Limb (tissue), 2 donors: Measurements from ENCODE around the gene DDAH1.
"Not testable (repeated sequence)": the region's sequence is repeated elsewhere in the genome, so short reads cannot be mapped to it uniquely, and the experiment has no call there.

ENCODE experiments used
- DNase-seq, 2 donors: peaks; one replicate each; pipeline ENCODE4 v3.0.0-alpha.2; 2016; ENCODE audit errors: extremely low spot score in 2 of 2

The DDAH1 gene

GRCh38 chr1:85359874-85360721 lies 104.9 kb downstream of the DDAH1 start:
- no peak for DNase-seq

- no peak for DNase-seq
Measured at GRCh38 chr1:85358702-85359438, 106.1 kb downstream of the DDAH1 start.

DNA sequence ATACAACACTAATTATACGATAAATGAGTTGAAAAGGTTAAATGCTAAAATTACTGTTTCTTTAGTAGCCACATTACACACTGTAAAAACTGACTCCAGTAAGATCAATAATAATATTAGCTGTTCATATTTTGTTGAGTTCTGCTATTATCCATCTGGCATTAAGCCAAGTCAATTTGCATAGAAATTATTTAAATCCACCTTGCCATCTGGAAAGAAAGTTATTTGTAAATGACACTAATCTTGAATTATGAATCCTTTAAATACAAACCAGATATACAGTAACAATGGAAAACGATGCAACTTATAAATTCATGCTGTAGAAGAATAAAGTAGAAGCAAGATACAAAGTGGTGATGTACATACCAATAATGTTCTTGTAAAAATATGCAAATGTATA lies 107.1 kb downstream of the DDAH1 start:
- no peak for DNase-seq

- DNase-seq, result no peak
Measured at GRCh38 chr1:85356130-85356529, 108.8 kb downstream of the DDAH1 start.

- no peak for DNase-seq
Measured at GRCh38 chr1:85352055-85352454, 112.9 kb downstream of the DDAH1 start.

DNA sequence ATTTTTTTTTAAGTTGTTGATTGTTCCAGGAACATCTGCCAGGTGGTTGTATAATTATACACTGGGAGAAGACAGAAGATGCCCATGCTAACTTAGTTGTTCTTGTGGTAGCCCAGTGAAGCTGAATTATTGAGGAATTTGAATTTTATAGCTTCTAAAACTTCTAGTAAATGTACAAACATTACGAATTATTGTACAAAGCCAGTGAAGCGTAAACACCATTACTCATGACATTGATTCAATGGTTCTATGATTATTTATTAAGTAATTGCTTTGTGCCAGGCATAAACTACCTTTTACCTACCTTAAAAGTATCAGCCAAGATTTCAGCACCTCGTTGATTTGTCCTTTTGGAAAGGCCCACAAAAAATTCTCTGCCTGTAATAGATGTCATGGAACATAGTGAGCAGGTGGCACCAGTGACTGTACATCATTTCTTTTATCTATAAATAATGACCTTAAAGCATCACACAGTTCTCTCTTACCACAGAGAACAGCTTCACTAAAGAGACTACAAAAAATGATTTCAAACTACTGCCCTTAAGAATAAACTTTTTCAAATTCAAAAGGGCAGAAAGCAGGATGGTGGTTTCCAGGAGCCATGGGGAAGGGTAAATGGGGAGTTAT lies 113.6 kb downstream of the DDAH1 start:
- no peak for DNase-seq

DNA sequence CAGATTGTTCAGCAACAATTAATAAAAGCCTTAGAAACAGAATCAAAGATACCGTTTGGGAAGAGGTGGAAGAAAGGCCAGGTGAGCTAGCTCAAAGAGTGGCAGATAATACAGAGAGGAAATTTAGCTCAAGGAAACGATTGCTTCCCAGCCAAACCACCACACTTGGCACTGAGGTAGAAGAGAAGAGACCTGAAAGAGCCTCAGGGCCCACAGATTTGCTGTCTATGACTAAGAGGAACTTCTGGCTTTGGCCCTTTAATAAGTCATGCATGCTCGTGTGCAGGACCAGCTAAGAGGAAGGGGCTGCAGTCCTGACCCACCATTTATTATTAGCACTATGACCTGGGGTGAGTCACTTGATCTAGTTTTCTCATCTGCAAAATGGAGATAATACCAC lies 115.7 kb downstream of the DDAH1 start:
- no peak for DNase-seq

DNA sequence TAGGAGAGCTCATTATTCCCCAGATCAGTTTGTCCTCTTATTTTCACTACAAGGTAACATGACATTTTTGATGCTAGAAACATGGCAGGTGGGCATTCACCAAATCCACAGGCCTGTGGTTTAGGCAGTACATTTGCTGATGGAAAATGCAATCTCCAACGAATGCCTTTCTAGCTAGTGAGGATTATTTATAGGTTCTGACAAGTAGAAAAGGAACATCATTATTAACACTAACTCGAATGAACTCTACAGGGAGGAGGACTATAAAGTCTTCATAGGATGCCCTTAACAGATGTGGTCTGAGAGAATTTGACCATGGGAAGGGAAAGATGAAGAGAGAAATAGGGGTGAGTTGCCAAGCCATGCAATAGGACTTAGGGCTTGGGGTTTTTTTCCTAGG lies 117.1 kb downstream of the DDAH1 start:
- no peak for DNase-seq

DNA sequence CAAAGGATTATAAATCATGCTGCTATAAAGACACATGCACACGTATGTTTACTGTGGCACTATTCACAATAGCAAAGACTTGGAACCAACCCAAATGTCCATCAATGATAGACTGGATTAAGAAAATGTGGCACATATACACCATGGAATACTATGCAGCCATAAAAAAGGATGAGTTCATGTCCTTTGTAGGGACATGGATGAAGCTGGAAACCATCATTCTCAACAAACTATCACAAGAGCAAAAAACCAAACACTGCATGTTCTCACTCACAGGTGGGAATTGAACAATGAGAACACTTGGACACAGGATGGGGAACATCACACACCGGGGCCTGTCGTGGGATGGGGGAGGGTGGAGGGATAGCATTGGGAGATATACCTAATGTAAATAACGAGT lies 117.7 kb downstream of the DDAH1 start:
- DNase-seq, result not testable (repeated sequence)

GRCh38 chr1:85344256-85344694 lies 120.7 kb downstream of the DDAH1 start:
- no peak for DNase-seq

DNA sequence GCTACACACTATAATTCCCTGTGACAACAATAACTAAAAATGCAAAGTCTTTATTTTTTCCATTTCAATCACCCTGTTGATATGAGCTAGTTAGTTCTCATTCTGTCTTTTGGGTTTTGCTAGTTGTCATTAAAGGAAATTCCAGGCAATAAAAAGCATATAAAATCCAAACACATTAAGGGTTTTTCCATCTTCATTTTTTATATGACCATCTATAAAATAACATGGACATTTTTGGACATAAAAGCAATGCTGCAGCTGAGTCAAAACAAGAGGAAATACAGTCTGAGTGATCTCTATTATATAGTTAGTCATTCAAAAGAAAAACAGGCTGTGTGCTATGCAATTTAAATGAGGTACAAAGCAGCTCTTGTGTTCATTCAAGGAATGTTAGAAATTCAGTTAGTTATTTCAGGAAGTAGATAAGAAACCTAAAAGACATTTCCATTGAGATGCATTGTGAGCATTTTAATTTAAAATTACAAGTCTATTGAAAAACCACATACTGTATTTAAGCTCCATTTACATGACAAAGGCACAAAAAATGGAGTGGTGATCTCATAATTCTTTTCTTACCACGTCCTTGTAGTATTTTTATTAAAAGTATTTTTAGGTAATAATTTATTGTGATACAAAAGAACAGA lies 121.2 kb downstream of the DDAH1 start:
- DNase-seq, result no peak

- no peak for DNase-seq
Measured at GRCh38 chr1:85343213-85343611, 121.7 kb downstream of the DDAH1 start.

DNA sequence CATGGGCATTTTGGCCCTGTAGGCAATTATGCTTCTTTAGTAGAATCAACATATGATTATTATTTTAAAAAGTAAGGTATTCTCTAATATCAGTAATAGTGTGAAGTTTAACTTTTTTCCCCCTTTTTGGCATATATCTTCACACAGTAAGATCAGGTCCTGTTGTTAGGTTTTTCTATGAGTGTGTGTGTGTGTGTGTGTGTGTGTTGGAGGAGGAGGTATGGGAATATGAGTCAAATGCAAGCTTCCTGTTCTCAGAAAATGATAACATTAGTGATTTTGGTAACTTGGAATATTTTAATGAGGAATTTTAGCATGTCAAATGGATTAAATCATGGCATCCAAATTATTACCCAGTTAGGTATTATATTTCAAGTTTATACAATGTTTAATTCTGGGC lies 122.8 kb downstream of the DDAH1 start:
- DNase-seq, result no peak

GRCh38 chr1:85340427-85340826 lies 124.5 kb downstream of the DDAH1 start:
- DNase-seq, result no peak

- DNase-seq, result no peak
Measured at GRCh38 chr1:85339656-85340399, 125.1 kb downstream of the DDAH1 start.

- DNase-seq, result no peak
Measured at GRCh38 chr1:85339089-85339488, 125.9 kb downstream of the DDAH1 start.

GRCh38 chr1:85334962-85335361 lies 130.0 kb downstream of the DDAH1 start:
- DNase-seq, result no peak

- no peak for DNase-seq
Measured at GRCh38 chr1:85333186-85333585, 131.8 kb downstream of the DDAH1 start.

DNA sequence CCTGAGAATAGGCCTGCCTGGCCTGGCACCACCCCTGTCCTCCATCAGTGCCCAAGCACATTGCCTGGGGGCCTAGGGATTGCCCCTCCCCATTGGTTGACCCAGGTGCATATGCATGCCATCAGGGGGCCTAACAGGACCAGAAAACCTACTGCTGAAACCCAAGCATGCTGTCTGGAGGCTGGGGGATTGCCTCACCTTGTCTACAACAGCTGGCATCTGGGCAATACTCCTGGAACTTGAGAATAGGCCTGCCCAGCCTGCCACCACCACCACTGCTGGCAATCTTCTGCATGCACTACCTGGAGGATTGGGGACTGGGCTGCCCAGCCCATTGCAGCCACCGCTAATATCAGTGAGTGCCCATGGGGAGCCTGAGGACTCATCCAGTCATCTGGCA lies 132.4 kb downstream of the DDAH1 start:
- no peak for DNase-seq

GRCh38 chr1:85330711-85331290 lies 134.2 kb downstream of the DDAH1 start:
- DNase-seq, result peak in 1 of 2 donors; percentile 83

DNA sequence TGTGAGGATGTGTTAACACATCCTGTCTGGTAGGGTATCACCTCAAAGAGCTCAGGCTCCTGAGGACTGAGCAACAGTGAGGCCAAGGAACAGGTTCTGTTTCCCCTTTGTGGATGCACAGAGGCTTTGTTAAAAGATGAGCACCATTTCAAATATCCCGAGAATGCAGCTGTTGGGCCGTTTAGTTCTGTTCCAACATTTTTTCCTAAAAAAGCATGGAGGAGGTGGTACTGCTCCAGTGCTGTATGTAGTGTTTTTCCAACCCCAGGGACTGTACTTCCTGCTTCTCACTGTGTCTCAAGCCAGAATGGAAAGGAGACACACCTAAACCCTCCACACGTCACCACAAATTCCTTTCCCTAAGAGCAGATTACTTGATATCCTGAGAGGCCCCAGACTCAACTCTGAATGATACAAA lies 134.7 kb downstream of the DDAH1 start:
- DNase-seq, result peak in 1 of 2 donors; percentile 67
